B cell (primary cell): Measurements from ENCODE around the gene TSC22D1. TPM values are rescaled to one million over a fixed set of nuclear protein-coding genes. Genes with fewer than 3 reads are reported as not detected.

Experiments
- ATAC-seq: fragments of 200-7000 bp; cut with Tn5 transposase; one replicate; pipeline ENCODE4 v1.10.0; 2021; ENCODE audit warnings: low read depth, mild to moderate bottlenecking, moderate number of reproducible peaks, moderate library complexity
- CTCF ChIA-PET: fragments of 350-600 bp; sonication (Branson Sonifier 250); formaldehyde crosslinking; loops from one replicate; lab custom pipeline; 2021; ENCODE audit warnings: antibody characterized with exemption, inconsistent platforms; lab: Charles Lee
- POLR2A ChIA-PET: fragments of 350-600 bp; sonication (Branson Sonifier 250); formaldehyde crosslinking; loops from one replicate; lab custom pipeline; 2021; ENCODE audit warnings: antibody characterized with exemption; lab: Charles Lee
- DNase-seq: peaks from one replicate; pipeline ENCODE4 v3.0.0; 2013
- H2AFZ ChIP-seq: 2 replicates; pipeline ENCODE4 v1.6.1; 2012; ENCODE audit warnings: mild to moderate bottlenecking, low read depth, low read length; ENCODE audit not compliant: insufficient read depth, poor library complexity, severe bottlenecking
- H3K27ac ChIP-seq, 2 donors: 1 replicate in 1 of 2; 2 replicates in 1 of 2; pipeline ENCODE4 v1.5.1; 2012 to 2013; ENCODE audit warnings: low read length in 2 of 2, mild to moderate bottlenecking in 2 of 2, moderate library complexity in 1 of 2
- H3K27me3 ChIP-seq, 4 experiments: fragments of 200-600 bp in 1 of 4; sonication (generic) in 1 of 4; replicated peaks in 1 of 4; 1 replicate in 2 of 4; 2 replicates in 2 of 4; pipeline versions ENCODE4 v1.6.1 to v1.7.0; 2013 to 2016; ENCODE audit warnings: low read length in 3 of 4, mild to moderate bottlenecking in 2 of 4, mixed read lengths in 1 of 4, moderate library complexity in 1 of 4; ENCODE audit not compliant: insufficient read depth in 4 of 4, control insufficient read depth in 3 of 4; ENCODE audit errors: control extremely low read depth in 1 of 4
- H3K36me3 ChIP-seq, 2 experiments: replicated peaks in 1 of 2; 1 replicate in 1 of 2; 2 replicates in 1 of 2; pipeline versions ENCODE4 v1.6.1 to v1.7.1; 2013; ENCODE audit warnings: low read length in 1 of 2; ENCODE audit not compliant: insufficient read depth in 2 of 2, control insufficient read depth in 1 of 2; ENCODE audit errors: control extremely low read depth in 1 of 2, extremely low read depth in 1 of 2
- H3K4me1 ChIP-seq, 2 donors: fragments of 200-600 bp in 1 of 2; sonication (generic) in 1 of 2; 1 replicate in 1 of 2; 2 replicates in 1 of 2; pipeline versions ENCODE4 v1.5.1 to v1.6.1; 2013 to 2017; ENCODE audit warnings: low read length in 2 of 2; ENCODE audit not compliant: control insufficient read depth in 2 of 2, insufficient read depth in 2 of 2
- H3K4me2 ChIP-seq: replicated peaks from 2 replicates; pipeline ENCODE3; 2012; ENCODE audit warnings: mild to moderate bottlenecking, low read depth, low read length; ENCODE audit not compliant: poor library complexity, severe bottlenecking
- H3K4me3 ChIP-seq, 5 experiments: fragments of 200-600 bp in 1 of 5; sonication (generic) in 1 of 5; 1 replicate in 3 of 5; 2 replicates in 2 of 5; pipeline versions ENCODE4 v1.5.1 to v1.7.0; 2011 to 2016; ENCODE audit warnings: low read length in 4 of 5, mild to moderate bottlenecking in 4 of 5, low read depth in 2 of 5, control low read depth in 1 of 5, moderate library complexity in 1 of 5; ENCODE audit not compliant: insufficient read depth in 1 of 5; ENCODE audit errors: control extremely low read depth in 1 of 5, extremely low read depth in 1 of 5
- H3K79me2 ChIP-seq: fragments of 200-600 bp; sonication (generic); one replicate; pipeline ENCODE4 v1.6.0; 2016; ENCODE audit warnings: low read length; ENCODE audit not compliant: control insufficient read depth, insufficient read depth
- H3K9ac ChIP-seq: fragments of 200-600 bp; sonication (generic); 2 replicates; pipeline ENCODE4 v1.6.1; 2017; ENCODE audit warnings: mild to moderate bottlenecking, low read length, moderate library complexity
- H3K9me3 ChIP-seq, 3 donors: one replicate each; pipeline versions ENCODE4 v1.6.1 to v1.7.1; 2013; ENCODE audit warnings: low read length in 2 of 3; ENCODE audit not compliant: control insufficient read depth in 2 of 3, insufficient read depth in 1 of 3; ENCODE audit errors: control extremely low read depth in 1 of 3
- H4K20me1 ChIP-seq: 2 replicates; pipeline ENCODE4 v1.6.0; 2012; ENCODE audit warnings: mild to moderate bottlenecking, low read length; ENCODE audit not compliant: insufficient read depth, control insufficient read depth, poor library complexity, severe bottlenecking
- H3K27ac Mint-ChIP-seq: one replicate; pipeline ENCODE4 v1.8.0; 2021; ENCODE audit warnings: mixed read lengths
- H3K27me3 Mint-ChIP-seq: one replicate; pipeline ENCODE4 v1.8.0; 2021; ENCODE audit warnings: mixed read lengths
- H3K4me1 Mint-ChIP-seq: one replicate; pipeline ENCODE4 v1.8.0; 2021; ENCODE audit warnings: mixed read lengths
- H3K4me3 Mint-ChIP-seq: one replicate; pipeline ENCODE4 v1.8.0; 2021; ENCODE audit warnings: mixed read lengths
- H3K9me3 Mint-ChIP-seq: one replicate; pipeline ENCODE4 v1.8.0; 2022; ENCODE audit warnings: mixed read lengths; ENCODE audit not compliant: insufficient read depth
- EZH2 ChIP-seq: IDR thresholded peaks from 2 replicates; pipeline ENCODE4 v1.6.1; 2012; ENCODE audit warnings: borderline replicate concordance, low read depth, mild to moderate bottlenecking, moderate library complexity, low read length; ENCODE audit not compliant: insufficient read depth, poor library complexity, severe bottlenecking
- WGBS: methylation state at CpG from one replicate; pipeline ENCODE4 v1.1.5; 2013; ENCODE audit warnings: missing lambda C conversion rate; ENCODE audit not compliant: insufficient coverage; 5-methylcytosine and 5-hydroxymethylcytosine counted together
- intact Hi-C: fragments of 100-400 bp; cut with micrococcal nuclease; formaldehyde crosslinking; loops from one replicate; pipeline ENCODE4 v1.10.0; 2022
- polyA plus RNA-seq: library from polyadenylated mRNA; depleted of rRNA; stranded (reverse); fragments of >200 nt; gene quantifications from 2 replicates; pipeline ENCODE4 v1.2.3, GENCODE V29; 2012
- total RNA-seq, 2 donors: library from RNA; stranded (reverse); fragments of 120-200 nt in 1 of 2; gene quantifications; 1 replicate in 1 of 2; 2 replicates in 1 of 2; pipeline versions ENCODE4 v1.2.3 to v1.2.4, GENCODE V29; 2013 to 2022
- TF ChIP-seq, protein P1 (sequence below): fragments of 200-600 bp; IDR thresholded peaks from one replicate; pipeline ENCODE4 v1.8.0; 2022; ENCODE audit warnings: antibody characterized with exemption, mild to moderate bottlenecking

TSC22D1 gene
- total and polyA plus RNA-seq, 2 donors (not counting 1 experiment from before 2014, with no cell fraction given), result 7.0 to 36.6 TPM

DNA sequence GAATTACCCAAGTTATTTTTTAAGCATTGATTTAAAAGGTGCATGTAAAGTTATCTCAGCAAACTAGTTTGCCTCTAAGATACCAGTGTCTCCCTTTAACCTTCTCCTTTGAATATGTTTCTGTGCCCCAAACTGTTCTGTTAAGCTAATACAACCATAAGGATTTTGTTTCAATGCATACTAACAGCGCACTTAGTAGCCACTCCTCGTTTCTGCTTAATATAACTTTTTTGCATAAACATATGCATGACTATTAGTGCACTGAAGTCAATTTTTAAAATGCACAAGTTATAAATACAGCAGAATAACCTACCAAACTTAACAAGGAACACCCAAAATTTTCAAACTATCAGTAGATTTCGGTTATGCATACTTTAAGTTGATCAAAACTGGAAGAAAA, 123.1 kb downstream of the TSC22D1 start:
- H3K4me1 ChIP-seq, result no peaks in the 10 kb centered on the region
- no peaks in the 10 kb centered on the region for H4K20me1 ChIP-seq
- no peaks in the 10 kb centered on the region for H3K79me2 ChIP-seq
- intact Hi-C loops, result no loop called here
- ATAC-seq (no peak), DNase-seq (no peak)
- ChIA-PET CTCF (no interaction called here), POLR2A (no interaction called here)
- peaks cover 0 to 3% (median 0%) of the 10 kb centered on the region in 3 donors for H3K9me3 ChIP-seq
- WGBS, result no CpG with 5 or more reads among the region's 3 CpGs
- H3K27me3 ChIP-seq, result no peaks in the 10 kb centered on the region
- no peak overlapping the region for H3K9ac ChIP-seq
- Mint-ChIP-seq H3K4me3 (no peak overlapping the region), H3K27me3 (no peaks in the 10 kb centered on the region), H3K4me1 (no peaks in the 10 kb centered on the region), H3K9me3 (peaks cover 2% of the 10 kb centered on the region), H3K27ac (no peak overlapping the region)
- no peak overlapping the region for H3K4me2 ChIP-seq
- no peak for TF ChIP-seq EZH2
- TF ChIP-seq, protein P1, sequence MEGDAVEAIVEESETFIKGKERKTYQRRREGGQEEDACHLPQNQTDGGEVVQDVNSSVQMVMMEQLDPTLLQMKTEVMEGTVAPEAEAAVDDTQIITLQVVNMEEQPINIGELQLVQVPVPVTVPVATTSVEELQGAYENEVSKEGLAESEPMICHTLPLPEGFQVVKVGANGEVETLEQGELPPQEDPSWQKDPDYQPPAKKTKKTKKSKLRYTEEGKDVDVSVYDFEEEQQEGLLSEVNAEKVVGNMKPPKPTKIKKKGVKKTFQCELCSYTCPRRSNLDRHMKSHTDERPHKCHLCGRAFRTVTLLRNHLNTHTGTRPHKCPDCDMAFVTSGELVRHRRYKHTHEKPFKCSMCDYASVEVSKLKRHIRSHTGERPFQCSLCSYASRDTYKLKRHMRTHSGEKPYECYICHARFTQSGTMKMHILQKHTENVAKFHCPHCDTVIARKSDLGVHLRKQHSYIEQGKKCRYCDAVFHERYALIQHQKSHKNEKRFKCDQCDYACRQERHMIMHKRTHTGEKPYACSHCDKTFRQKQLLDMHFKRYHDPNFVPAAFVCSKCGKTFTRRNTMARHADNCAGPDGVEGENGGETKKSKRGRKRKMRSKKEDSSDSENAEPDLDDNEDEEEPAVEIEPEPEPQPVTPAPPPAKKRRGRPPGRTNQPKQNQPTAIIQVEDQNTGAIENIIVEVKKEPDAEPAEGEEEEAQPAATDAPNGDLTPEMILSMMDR, result no peak
- H3K36me3 ChIP-seq, result no peaks in the 10 kb centered on the region
- H2AFZ ChIP-seq, result no peak overlapping the region
- H3K4me3 ChIP-seq, result no peak overlapping the region
- H3K27ac ChIP-seq, result no peak overlapping the region

DNA sequence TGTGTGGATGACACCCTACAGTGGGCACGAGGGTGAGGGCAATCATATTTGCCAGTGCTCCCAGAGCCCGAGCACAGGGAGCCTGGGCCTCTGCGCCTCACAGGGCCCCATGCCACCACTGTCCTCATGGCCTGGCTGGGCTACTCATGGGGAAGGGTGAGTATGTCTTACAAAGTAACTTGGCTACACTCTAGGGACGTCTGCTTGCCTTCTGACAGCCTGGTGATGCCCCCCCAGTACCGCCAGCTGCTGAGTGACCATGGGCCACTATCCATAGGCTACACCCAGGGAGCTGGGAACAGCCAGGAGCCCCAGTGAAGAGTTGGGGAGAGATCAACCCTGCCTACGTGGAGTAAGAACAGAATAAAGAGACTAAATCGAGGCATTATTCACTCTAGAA, 123.7 kb downstream of the TSC22D1 start:
- Mint-ChIP-seq H3K9me3 (peaks cover 2% of the 10 kb centered on the region), H3K27ac (no peak overlapping the region), H3K27me3 (no peaks in the 10 kb centered on the region), H3K4me3 (no peak overlapping the region), H3K4me1 (no peaks in the 10 kb centered on the region)
- H3K4me2 ChIP-seq, result no peak overlapping the region
- H3K4me3 ChIP-seq, result no peak overlapping the region
- ATAC-seq (no peak), DNase-seq (no peak)
- 90% methylated on average over 7 of the region's 7 CpGs for WGBS
- no peak for TF ChIP-seq EZH2
- TF ChIP-seq, protein P1, result no peak
- intact Hi-C loops, result no loop called here
- H3K9ac ChIP-seq, result no peak overlapping the region
- H3K9me3 ChIP-seq, result peaks cover 0 to 3% (median 0%) of the 10 kb centered on the region in 3 donors
- CTCF ChIA-PET, result interaction anchor here (1.3 kb wide), 1 partner anchor 547 kb away, joined by 3 read pairs; no protein-coding TSS in a partner anchor
- H3K27ac ChIP-seq, result no peak overlapping the region
- H3K36me3 ChIP-seq, result no peaks in the 10 kb centered on the region
- POLR2A ChIA-PET, result no interaction called here
- no peaks in the 10 kb centered on the region for H3K27me3 ChIP-seq
- H3K4me1 ChIP-seq, result no peaks in the 10 kb centered on the region
- no peaks in the 10 kb centered on the region for H4K20me1 ChIP-seq
- H2AFZ ChIP-seq, result no peak overlapping the region
- H3K79me2 ChIP-seq, result no peaks in the 10 kb centered on the region
